Measurements from ENCODE around the gene PTPN2. TPM values are rescaled to one million over a fixed set of nuclear protein-coding genes. Genes with fewer than 3 reads are reported as not detected.

The PTPN2 gene
- total and polyA plus RNA-seq, 2 donors (not counting 1 experiment from before 2014, with no cell fraction given): 41.2 to 75.5 TPM

GRCh38 chr18:12852566-12853315, 31.3 kb downstream of the PTPN2 start:
- Histone ChIP-seq H2AFZ (ENCODE audit: insufficient read depth, low read depth, low read length, poor library complexity, severe bottlenecking) (no peak overlapping the region), H3K4me3 (ENCODE audit: control extremely low read depth in 1 of 5, extremely low read depth in 1 of 5, insufficient read depth in 1 of 5, low read depth in 2 of 5, low read length in 4 of 5) (no peak overlapping the region), H3K27me3 (replicated peaks in 1 of 4; ENCODE audit: control extremely low read depth in 1 of 4, control insufficient read depth in 3 of 4, insufficient read depth in 4 of 4, low read length in 3 of 4) (no peaks in the 10 kb centered on the region), H3K27ac (ENCODE audit: low read length in 2 of 2) (no peak overlapping the region), H4K20me1 (ENCODE audit: control insufficient read depth, insufficient read depth, low read length, poor library complexity, severe bottlenecking) (peaks cover 47% of the 10 kb centered on the region), H3K79me2 (ENCODE audit: control insufficient read depth, insufficient read depth, low read length) (peaks cover 86% of the 10 kb centered on the region), H3K4me1 (ENCODE audit: control insufficient read depth in 2 of 2, insufficient read depth in 2 of 2, low read length in 2 of 2) (peaks cover 7% of the 10 kb centered on the region in 2 donors), H3K36me3 (replicated peaks in 1 of 2; ENCODE audit: control extremely low read depth in 1 of 2, control insufficient read depth in 1 of 2, extremely low read depth in 1 of 2, insufficient read depth in 2 of 2, low read length in 1 of 2) (peaks cover 8 to 52% of the 10 kb centered on the region in 2 experiments), H3K4me2 (replicated peaks; ENCODE audit: low read depth, low read length, poor library complexity, severe bottlenecking) (no peak overlapping the region), H3K9me3 (ENCODE audit: control extremely low read depth in 1 of 3, control insufficient read depth in 2 of 3, insufficient read depth in 1 of 3, low read length in 2 of 3) (no peaks in the 10 kb centered on the region), H3K9ac (ENCODE audit: low read length) (no peak overlapping the region)
- intact Hi-C loops (cut with micrococcal nuclease): no loop called here
- ATAC-seq (ENCODE audit: low read depth) (no peak), DNase-seq (no peak)
- TF ChIP-seq CTCF (IDR thresholded peaks at IDR 0.05): no peak
- no peak for TF ChIP-seq EZH2 (IDR thresholded peaks at IDR 0.05; ENCODE audit: borderline replicate concordance, insufficient read depth, low read depth, low read length, poor library complexity, severe bottlenecking)
- ChIA-PET CTCF (interaction anchor here (0.7 to 1.1 kb wide), 2 partner anchors 31 to 33 kb away, joined by 3 read pairs; no protein-coding TSS in a partner anchor), POLR2A (no interaction called here)
- H3K4me3 Mint-ChIP-seq: no peak overlapping the region
- WGBS (ENCODE audit: insufficient coverage): 100% methylated on average over 4 of the region's 7 CpGs
- no peaks in the 10 kb centered on the region for H3K9me3 Mint-ChIP-seq (ENCODE audit: insufficient read depth)
- peaks cover 32% of the 10 kb centered on the region for H3K4me1 Mint-ChIP-seq
- no peaks in the 10 kb centered on the region for H3K27me3 Mint-ChIP-seq
- no peak overlapping the region for H3K27ac Mint-ChIP-seq

- H3K4me1 ChIP-seq (ENCODE audit: control insufficient read depth in 2 of 2, insufficient read depth in 2 of 2, low read length in 2 of 2): peaks cover 0 to 3% of the 10 kb centered on the region in 2 donors
- H3K4me3 Mint-ChIP-seq: no peak overlapping the region
- no peak for ATAC-seq (ENCODE audit: low read depth)
- H3K9me3 ChIP-seq (ENCODE audit: control extremely low read depth in 1 of 3, control insufficient read depth in 2 of 3, insufficient read depth in 1 of 3, low read length in 2 of 3): no peaks in the 10 kb centered on the region
- no peak overlapping the region for H2AFZ ChIP-seq (ENCODE audit: insufficient read depth, low read depth, low read length, poor library complexity, severe bottlenecking)
- no peak for DNase-seq
- TF ChIP-seq EZH2 (IDR thresholded peaks at IDR 0.05; ENCODE audit: borderline replicate concordance, insufficient read depth, low read depth, low read length, poor library complexity, severe bottlenecking) (no peak), CTCF (IDR thresholded peaks at IDR 0.05) (no peak)
- ChIA-PET POLR2A (no interaction called here), CTCF (interaction anchor here (1.1 kb wide), 1 partner anchor 34 kb away, joined by 3 read pairs; no protein-coding TSS in a partner anchor)
- WGBS (ENCODE audit: insufficient coverage): no CpG with 5 or more reads among the region's 3 CpGs
- H3K4me2 ChIP-seq (replicated peaks; ENCODE audit: low read depth, low read length, poor library complexity, severe bottlenecking): no peak overlapping the region
- no peaks in the 10 kb centered on the region for H3K9me3 Mint-ChIP-seq (ENCODE audit: insufficient read depth)
- H3K79me2 ChIP-seq (ENCODE audit: control insufficient read depth, insufficient read depth, low read length): peaks cover 87% of the 10 kb centered on the region
- H3K27me3 ChIP-seq (replicated peaks in 1 of 4; ENCODE audit: control extremely low read depth in 1 of 4, control insufficient read depth in 3 of 4, insufficient read depth in 4 of 4, low read length in 3 of 4): no peaks in the 10 kb centered on the region
- H4K20me1 ChIP-seq (ENCODE audit: control insufficient read depth, insufficient read depth, low read length, poor library complexity, severe bottlenecking): peaks cover 40% of the 10 kb centered on the region
- no peak overlapping the region for H3K27ac ChIP-seq (ENCODE audit: low read length in 2 of 2)
- peaks cover 26% of the 10 kb centered on the region for H3K4me1 Mint-ChIP-seq
- no peak overlapping the region for H3K27ac Mint-ChIP-seq
- no peaks in the 10 kb centered on the region for H3K27me3 Mint-ChIP-seq
- intact Hi-C loops (cut with micrococcal nuclease): no loop called here
- H3K9ac ChIP-seq (ENCODE audit: low read length): no peak overlapping the region
- H3K4me3 ChIP-seq (ENCODE audit: control extremely low read depth in 1 of 5, extremely low read depth in 1 of 5, insufficient read depth in 1 of 5, low read depth in 2 of 5, low read length in 4 of 5): no peak overlapping the region
- peaks cover 8 to 48% of the 10 kb centered on the region in 2 experiments for H3K36me3 ChIP-seq (replicated peaks in 1 of 2; ENCODE audit: control extremely low read depth in 1 of 2, control insufficient read depth in 1 of 2, extremely low read depth in 1 of 2, insufficient read depth in 2 of 2, low read length in 1 of 2)
Observed at GRCh38 chr18:12851716-12852115, 32.3 kb downstream of the PTPN2 start.

Data from B cell (primary cell).